Fibroblast of villous mesenchyme (primary cell): ENCODE data around the gene TTLL5. TPM values are rescaled to one million over a fixed set of nuclear protein-coding genes. Genes with fewer than 3 reads are reported as not detected.

Source experiments
- DNase-seq: peaks from one replicate; pipeline ENCODE4 v3.0.0-alpha.2; 2010; ENCODE audit warnings: low read depth
- H3K4me3 ChIP-seq: 2 replicates; pipeline ENCODE4 v1.5.1; 2011; ENCODE audit warnings: low read depth, mild to moderate bottlenecking, low read length
- total RNA-seq: library from RNA; depleted of rRNA; stranded (reverse); fragments of >200 nt; gene quantifications from 2 replicates; pipeline ENCODE4 v1.2.3, GENCODE V29; 2012
- TF ChIP-seq, protein P1 (sequence below): IDR thresholded peaks from 2 replicates; pipeline ENCODE4 v1.5.1; 2012; ENCODE audit warnings: low read depth, mild to moderate bottlenecking, low read length; ENCODE audit not compliant: insufficient read depth

Gene TTLL5
- total RNA-seq, 1 donor, result 33.7 TPM

DNA sequence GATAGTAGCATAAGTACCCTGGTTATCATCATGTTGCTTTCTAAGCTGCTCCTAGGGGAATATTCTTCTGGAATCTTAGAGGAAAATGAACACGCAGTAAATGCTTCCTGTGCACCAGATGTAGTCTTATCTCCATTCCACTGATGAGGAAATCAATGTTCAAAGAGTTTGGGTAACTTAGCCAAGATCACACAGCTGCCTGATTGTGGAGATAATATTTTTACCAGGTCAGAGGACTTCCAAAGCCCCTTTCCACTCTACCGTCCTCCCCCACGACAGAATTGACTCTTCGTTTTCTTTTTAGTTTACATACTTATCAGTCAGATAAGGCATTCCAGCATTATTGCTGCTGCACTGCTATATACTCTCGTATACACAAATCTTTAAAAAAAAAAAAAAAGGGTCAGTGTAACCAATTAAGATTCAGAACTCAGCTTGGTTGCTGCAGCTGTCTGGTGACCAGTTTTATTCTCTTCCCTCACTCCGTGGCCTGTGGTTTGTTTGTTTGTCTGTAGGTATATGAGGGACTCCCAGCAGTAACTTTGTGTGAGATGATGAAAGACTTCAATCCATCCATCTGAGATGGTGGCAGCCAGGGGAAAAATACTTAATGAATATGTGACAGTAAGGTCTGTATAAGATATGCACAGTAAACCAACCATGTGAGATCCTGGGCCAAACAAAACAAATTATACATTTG lies 210.3 kb downstream of the TTLL5 start:
- TF ChIP-seq, protein P1, sequence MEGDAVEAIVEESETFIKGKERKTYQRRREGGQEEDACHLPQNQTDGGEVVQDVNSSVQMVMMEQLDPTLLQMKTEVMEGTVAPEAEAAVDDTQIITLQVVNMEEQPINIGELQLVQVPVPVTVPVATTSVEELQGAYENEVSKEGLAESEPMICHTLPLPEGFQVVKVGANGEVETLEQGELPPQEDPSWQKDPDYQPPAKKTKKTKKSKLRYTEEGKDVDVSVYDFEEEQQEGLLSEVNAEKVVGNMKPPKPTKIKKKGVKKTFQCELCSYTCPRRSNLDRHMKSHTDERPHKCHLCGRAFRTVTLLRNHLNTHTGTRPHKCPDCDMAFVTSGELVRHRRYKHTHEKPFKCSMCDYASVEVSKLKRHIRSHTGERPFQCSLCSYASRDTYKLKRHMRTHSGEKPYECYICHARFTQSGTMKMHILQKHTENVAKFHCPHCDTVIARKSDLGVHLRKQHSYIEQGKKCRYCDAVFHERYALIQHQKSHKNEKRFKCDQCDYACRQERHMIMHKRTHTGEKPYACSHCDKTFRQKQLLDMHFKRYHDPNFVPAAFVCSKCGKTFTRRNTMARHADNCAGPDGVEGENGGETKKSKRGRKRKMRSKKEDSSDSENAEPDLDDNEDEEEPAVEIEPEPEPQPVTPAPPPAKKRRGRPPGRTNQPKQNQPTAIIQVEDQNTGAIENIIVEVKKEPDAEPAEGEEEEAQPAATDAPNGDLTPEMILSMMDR, result no peak
- no peak overlapping the region for H3K4me3 ChIP-seq
- DNase-seq, result peak; percentile 99

DNA sequence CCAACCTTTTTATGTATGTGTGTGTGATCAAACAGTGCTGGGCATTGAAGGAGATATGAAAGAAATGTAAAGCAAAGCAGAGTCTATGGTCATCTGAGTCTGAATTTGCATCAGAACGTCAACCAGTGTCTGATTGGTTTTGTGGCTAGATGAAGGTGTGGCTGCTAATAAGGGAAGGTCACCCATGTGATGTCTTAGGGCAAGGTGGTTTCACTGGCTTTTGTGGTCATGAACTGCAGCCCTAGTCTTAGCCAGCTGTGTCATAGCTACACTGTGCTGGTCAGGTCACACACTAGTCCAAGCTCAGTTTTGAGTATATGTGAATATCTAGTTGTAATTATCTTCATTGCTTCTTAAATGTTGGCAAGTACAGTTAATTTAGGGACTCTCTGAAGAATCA lies 214.9 kb downstream of the TTLL5 start:
- DNase-seq, result no peak
- TF ChIP-seq, protein P1, result no peak

DNA sequence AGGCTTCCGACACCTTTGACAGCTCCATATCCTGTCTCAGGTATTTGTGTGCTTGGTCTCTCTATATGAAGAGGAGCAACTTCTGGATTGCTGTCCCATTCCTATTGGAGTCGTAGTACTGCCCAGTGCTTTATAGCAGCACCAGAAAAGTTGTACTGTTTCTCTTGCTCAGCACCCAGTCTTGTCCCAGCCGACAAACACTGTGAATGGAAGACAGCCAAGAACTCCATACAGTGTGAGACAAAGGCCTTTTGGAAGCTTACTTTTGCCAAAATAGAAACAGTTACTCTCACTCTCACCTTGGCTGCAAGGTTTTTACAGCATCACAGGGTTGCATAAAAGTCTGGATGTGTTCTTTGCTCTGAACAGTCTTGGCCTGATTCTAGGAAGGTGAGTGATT lies 215.5 kb downstream of the TTLL5 start:
- no peak for DNase-seq
- TF ChIP-seq, protein P1, result no peak
- H3K4me3 ChIP-seq, result no peak overlapping the region

More for the DNA sequence above, 214.9 kb downstream of the TTLL5 start:
- H3K4me3 ChIP-seq, result no peak overlapping the region

DNA sequence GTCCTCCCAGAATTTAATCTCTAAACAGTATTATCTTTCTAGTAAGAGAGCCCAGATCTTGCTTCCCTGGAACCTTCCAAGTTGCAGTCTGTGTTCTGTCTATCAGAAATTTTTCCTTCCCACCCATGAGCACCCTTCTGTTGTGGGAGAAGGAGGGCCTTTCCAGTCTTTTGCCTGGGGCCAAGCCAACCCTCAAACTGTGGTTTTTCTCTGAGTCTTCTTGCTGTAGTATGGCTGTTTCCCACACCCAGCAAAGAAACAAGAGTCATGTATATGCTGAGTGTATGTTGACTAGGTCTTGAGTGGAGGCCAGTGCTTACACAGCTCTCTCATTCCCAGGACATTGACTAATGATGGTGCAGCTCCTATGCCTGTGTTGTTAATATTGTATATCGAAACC lies 216.2 kb downstream of the TTLL5 start:
- DNase-seq, result peak; percentile 91

DNA sequence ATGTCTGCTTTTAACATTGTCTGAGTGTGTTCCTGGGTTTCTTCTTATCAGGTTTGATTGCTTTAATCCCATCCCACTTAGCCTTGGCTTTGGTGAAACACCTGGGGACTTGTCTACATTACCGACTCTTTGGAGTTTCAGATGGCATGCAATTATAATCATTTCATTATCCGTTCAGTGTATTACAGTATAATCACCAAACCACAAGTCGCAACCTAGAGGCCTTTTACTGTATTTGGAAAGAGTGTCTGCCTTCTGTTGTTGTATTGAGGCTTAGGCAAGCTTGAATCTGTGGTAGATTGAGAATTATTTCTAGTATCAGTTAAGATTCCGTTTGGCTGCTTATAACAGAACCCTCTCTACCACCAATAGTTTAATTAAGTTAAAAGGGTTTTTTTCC lies 216.8 kb downstream of the TTLL5 start:
- peak; percentile 46 for DNase-seq
- TF ChIP-seq, protein P1, result no peak

More for the DNA sequence above, 216.2 kb downstream of the TTLL5 start:
- TF ChIP-seq, protein P1, result no peak
- no peak overlapping the region for H3K4me3 ChIP-seq

DNA sequence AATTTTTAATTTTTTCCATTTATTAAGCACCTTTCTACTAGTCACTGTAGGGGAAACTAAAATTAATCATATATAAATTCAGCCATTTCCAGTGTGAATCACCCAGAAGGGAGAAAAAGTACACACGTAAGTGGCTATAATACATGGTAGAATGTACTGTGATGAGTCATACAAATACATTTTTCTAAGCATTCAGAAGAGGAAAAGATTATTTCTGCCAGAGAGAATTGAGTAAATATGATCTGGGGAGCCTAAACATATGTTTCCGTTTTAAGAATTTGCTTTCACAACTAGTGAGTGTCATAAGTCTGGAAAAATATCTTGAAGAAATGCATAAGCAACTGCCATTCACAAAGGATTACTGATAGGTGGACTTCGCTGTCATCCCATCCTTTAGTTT lies 218.0 kb downstream of the TTLL5 start:
- TF ChIP-seq, protein P1, result no peak
- peak; percentile 96 for DNase-seq

More for the DNA sequence above, 216.8 kb downstream of the TTLL5 start:
- H3K4me3 ChIP-seq, result no peak overlapping the region

DNA sequence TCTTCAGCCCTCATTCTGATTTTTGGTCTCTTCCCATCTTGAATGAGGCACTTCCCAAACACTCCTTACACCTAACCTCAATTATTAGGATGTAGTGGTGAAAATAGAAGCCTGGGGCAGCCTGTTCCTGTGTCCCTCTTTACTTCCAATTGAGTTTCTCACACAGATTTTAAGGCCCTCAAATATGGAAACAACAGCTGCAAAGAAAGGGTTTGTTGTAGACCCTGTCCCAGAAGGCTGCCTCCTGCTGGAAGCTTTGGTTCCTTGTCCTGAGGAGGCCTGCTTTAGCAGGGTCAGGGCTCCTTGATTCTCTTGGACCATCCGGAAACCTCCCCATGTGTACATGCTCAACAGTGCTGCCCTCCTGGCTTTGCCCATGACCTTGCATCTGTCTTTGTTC lies 219.5 kb downstream of the TTLL5 start:
- H3K4me3 ChIP-seq, result no peak overlapping the region
- TF ChIP-seq, protein P1, result no peak
- DNase-seq, result no peak

More for the DNA sequence above, 218.0 kb downstream of the TTLL5 start:
- no peak overlapping the region for H3K4me3 ChIP-seq
